PC-9 (cell line): ENCODE measurements around the gene CYYR1. TPM values are rescaled to one million over a fixed set of nuclear protein-coding genes. Genes with fewer than 3 reads are reported as not detected.

Source experiments
- BruUV-seq: library from RNA; stranded (reverse); fragments of 400-500 nt; replicated peaks from 2 replicates; lab custom pipeline; 2021; lab: Mats Ljungman, UMichigan
- CTCF ChIA-PET: fragments of 300-600 bp; sonication (Branson Sonifier 250); formaldehyde crosslinking; loops from one replicate; lab custom pipeline; 2022; ENCODE audit warnings: antibody characterized with exemption; lab: Charles Lee
- POLR2A ChIA-PET: fragments of 300-600 bp; sonication (Branson Sonifier 250); formaldehyde crosslinking; loops from one replicate; lab custom pipeline; 2022; ENCODE audit warnings: antibody characterized with exemption; ENCODE audit not compliant: unreplicated experiment; lab: Charles Lee
- DNase-seq, 2 experiments: peaks; one replicate each; pipeline versions ENCODE4 v3.0.0 to v3.0.0-alpha.2; 2015 to 2022; ENCODE audit warnings: mixed read lengths in 1 of 2
- H2AFZ ChIP-seq: fragments of 200-600 bp; sonication (generic); 2 replicates; pipeline ENCODE4 v1.8.1; 2017; ENCODE audit warnings: antibody characterized with exemption
- H3F3A ChIP-seq: fragments of 200-600 bp; sonication (generic); 2 replicates; pipeline ENCODE4 v1.8.1; 2017; ENCODE audit warnings: antibody characterized with exemption, mild to moderate bottlenecking, low read depth; ENCODE audit not compliant: insufficient read depth
- H3K27ac ChIP-seq: fragments of 200-600 bp; sonication (generic); 2 replicates; pipeline ENCODE4 v1.6.1; 2016; ENCODE audit warnings: mixed run types
- H3K27me3 ChIP-seq: fragments of 200-600 bp; sonication (generic); 2 replicates; pipeline ENCODE4 v1.6.1; 2016; ENCODE audit warnings: low read depth, mixed run types; ENCODE audit not compliant: insufficient read depth
- H3K36me3 ChIP-seq: fragments of 200-600 bp; sonication (generic); 2 replicates; pipeline ENCODE4 v1.6.1; 2016; ENCODE audit warnings: low read depth, mixed run types
- H3K4me1 ChIP-seq: fragments of 200-600 bp; sonication (generic); replicated peaks from 2 replicates; pipeline ENCODE4 v1.6.1; 2016; ENCODE audit warnings: mixed run types; ENCODE audit not compliant: insufficient read depth
- H3K4me2 ChIP-seq: fragments of 200-600 bp; sonication (generic); 2 replicates; pipeline ENCODE4 v1.6.1; 2017; ENCODE audit warnings: mixed run types
- H3K4me3 ChIP-seq: fragments of 200-600 bp; sonication (generic); 2 replicates; pipeline ENCODE4 v1.6.1; 2016; ENCODE audit warnings: mixed run types
- H3K79me2 ChIP-seq: fragments of 200-600 bp; sonication (generic); 2 replicates; pipeline ENCODE4 v1.6.1; 2017; ENCODE audit warnings: low read depth, mixed run types
- H3K9me2 ChIP-seq: fragments of 200-600 bp; sonication (generic); 2 replicates; pipeline ENCODE4 v1.8.1; 2017; ENCODE audit warnings: mild to moderate bottlenecking; ENCODE audit not compliant: insufficient read depth
- H3K9me3 ChIP-seq: fragments of 200-600 bp; sonication (generic); 2 replicates; pipeline ENCODE4 v1.8.1; 2016; ENCODE audit warnings: low read depth; ENCODE audit not compliant: insufficient read depth
- H4K20me1 ChIP-seq: fragments of 200-600 bp; sonication (generic); 2 replicates; pipeline ENCODE4 v1.8.1; 2017; ENCODE audit not compliant: insufficient read depth
- CTCF ChIP-seq: fragments of 200-600 bp; sonication (generic); conservative IDR thresholded peaks from 2 replicates; pipeline ENCODE4 v1.6.1; 2017; ENCODE audit warnings: mixed run types, antibody characterized with exemption, mild to moderate bottlenecking, moderate library complexity
- EZH2 ChIP-seq: fragments of 200-600 bp; sonication (generic); IDR thresholded peaks from 2 replicates; pipeline ENCODE4 v1.8.0; 2017; ENCODE audit warnings: antibody characterized with exemption, low read depth
- intact Hi-C: fragments of 100-400 bp; cut with micrococcal nuclease; formaldehyde crosslinking; loops from one replicate; pipeline ENCODE4 v1.10.0; 2022; ENCODE audit not compliant: unreplicated experiment
- total RNA-seq: library from RNA; stranded (reverse); gene quantifications from 2 replicates; pipeline ENCODE4 v1.2.3, GENCODE V29; 2021

Gene CYYR1
- total RNA-seq, 1 experiment from 2014 or later = not detected

- BruUV-seq = no TSS peak
Observed at GRCh38 chr21:26588446-26588845, 15.4 kb upstream of the CYYR1 start.

GRCh38 chr21:26587736-26588201 is 14.7 kb upstream of the CYYR1 start:
- peak in 1 of 2 experiments; percentile 52 for DNase-seq
- TF ChIP-seq EZH2 (no peak), CTCF (no peak)
- BruUV-seq = no TSS peak
- H4K20me1 ChIP-seq = no peaks in the 10 kb centered on the region
- no peak overlapping the region for H3K27ac ChIP-seq
- peaks cover 9% of the 10 kb centered on the region; the same call in 1 of the 2 replicates for H3K4me1 ChIP-seq
- no peak overlapping the region for H3K4me3 ChIP-seq
- intact Hi-C loops = no loop called here
- peak overlapping the region; percentile 57 for H3K4me2 ChIP-seq
- peaks cover 4% of the 10 kb centered on the region; the same call in 1 of the 2 replicates for H3F3A ChIP-seq
- H3K36me3 ChIP-seq = no peaks in the 10 kb centered on the region
- H3K79me2 ChIP-seq = no peaks in the 10 kb centered on the region
- CTCF ChIA-PET = no interaction called here
- POLR2A ChIA-PET = no interaction called here
- H3K9me2 ChIP-seq = no peaks in the 10 kb centered on the region
- no peaks in the 10 kb centered on the region for H3K9me3 ChIP-seq
- no peaks in the 10 kb centered on the region for H3K27me3 ChIP-seq
- no peak overlapping the region for H2AFZ ChIP-seq

More at GRCh38 chr21:26588446-26588845, 15.4 kb upstream of the CYYR1 start:
- Histone ChIP-seq H3K79me2 (no peaks in the 10 kb centered on the region), H3K9me3 (no peaks in the 10 kb centered on the region), H3K4me3 (no peak overlapping the region), H3F3A (peaks cover 4% of the 10 kb centered on the region; the same call in 1 of the 2 replicates), H3K27me3 (no peaks in the 10 kb centered on the region), H3K9me2 (no peaks in the 10 kb centered on the region), H3K36me3 (no peaks in the 10 kb centered on the region), H3K4me2 (peak overlapping the region; percentile 57; the same call in 1 of the 2 replicates), H3K4me1 (peaks cover 9% of the 10 kb centered on the region; the same call in 1 of the 2 replicates), H2AFZ (no peak overlapping the region), H4K20me1 (no peaks in the 10 kb centered on the region), H3K27ac (no peak overlapping the region)
- no peak for TF ChIP-seq EZH2
- no peak for TF ChIP-seq CTCF
- no peak for DNase-seq
- ChIA-PET CTCF (no interaction called here), POLR2A (no interaction called here)
- intact Hi-C loops = no loop called here

DNA sequence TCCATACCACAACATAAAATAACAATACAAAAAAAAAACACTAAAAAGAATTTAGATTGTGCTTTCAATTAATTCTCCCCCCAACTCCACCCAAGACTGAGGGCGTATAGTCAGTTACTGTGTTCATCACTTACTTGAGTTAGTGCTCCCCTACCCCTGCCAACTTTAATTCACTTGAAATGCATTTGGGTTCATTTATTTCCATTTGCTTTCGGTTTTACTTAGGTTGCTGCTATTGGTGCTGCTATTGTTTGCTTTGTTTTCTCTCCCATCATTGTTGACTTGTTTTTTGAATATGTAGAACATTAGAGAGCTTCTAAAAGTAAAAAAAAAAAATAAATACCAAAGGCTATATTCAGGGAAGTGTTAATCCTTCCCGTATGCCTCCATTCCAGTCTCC is 10.7 kb upstream of the CYYR1 start:
- H3K27me3 ChIP-seq = no peaks in the 10 kb centered on the region
- no peaks in the 10 kb centered on the region for H3K9me2 ChIP-seq
- no peaks in the 10 kb centered on the region for H3K9me3 ChIP-seq
- no peaks in the 10 kb centered on the region for H3K79me2 ChIP-seq
- H3K4me2 ChIP-seq = no peak overlapping the region
- TF ChIP-seq EZH2 = no peak
- TF ChIP-seq CTCF = no peak
- CTCF ChIA-PET = no interaction called here
- POLR2A ChIA-PET = no interaction called here
- H3K27ac ChIP-seq = no peak overlapping the region
- DNase-seq = no peak
- intact Hi-C loops = no loop called here
- H4K20me1 ChIP-seq = no peaks in the 10 kb centered on the region
- H3F3A ChIP-seq = peaks cover 4% of the 10 kb centered on the region; the same call in 1 of the 2 replicates
- H3K36me3 ChIP-seq = no peaks in the 10 kb centered on the region
- H3K4me1 ChIP-seq = peaks cover 9% of the 10 kb centered on the region; the same call in 1 of the 2 replicates
- H2AFZ ChIP-seq = no peak overlapping the region
- no peak overlapping the region for H3K4me3 ChIP-seq
- no TSS peak for BruUV-seq
